Uterus (tissue), 4 donors: ENCODE data around the gene KCNQ4. TPM values are rescaled to one million over a fixed set of nuclear protein-coding genes. Genes with fewer than 3 reads are reported as not detected.

ENCODE experiments used
- DNase-seq, 2 donors: peaks; one replicate each; pipeline ENCODE4 v3.0.0-alpha.2; 2019 to 2020
- H3K27ac ChIP-seq, 2 donors: fragments of 200-600 bp; sonication (generic); 1 replicate in 1 of 2; 2 replicates in 1 of 2; pipeline ENCODE4 v1.5.1; 2016 to 2018
- H3K27me3 ChIP-seq, 2 donors: fragments of 200-600 bp; sonication (generic); one replicate each; pipeline ENCODE4 v1.5.1; 2018 to 2019; ENCODE audit warnings: control low read depth in 1 of 2
- H3K36me3 ChIP-seq, 2 donors: fragments of 200-600 bp; sonication (generic); one replicate each; pipeline ENCODE4 v1.5.1; 2019; ENCODE audit warnings: control low read depth in 1 of 2
- H3K4me1 ChIP-seq, 2 donors: fragments of 200-600 bp; sonication (generic); one replicate each; pipeline ENCODE4 v1.5.1; 2018 to 2019; ENCODE audit warnings: control low read depth in 1 of 2
- H3K4me3 ChIP-seq, 2 donors: fragments of 200-600 bp; sonication (generic); 1 replicate in 1 of 2; 2 replicates in 1 of 2; pipeline ENCODE4 v1.5.1; 2018 to 2019; ENCODE audit warnings: mild to moderate bottlenecking in 1 of 2
- H3K9me3 ChIP-seq, 2 donors: fragments of 200-600 bp; sonication (generic); one replicate each; pipeline ENCODE4 v1.5.1; 2019; ENCODE audit warnings: control low read depth in 1 of 2
- POLR2A ChIP-seq, 2 donors: fragments of 450-650 bp; IDR thresholded peaks; one replicate each; pipeline ENCODE4 v1.6.1; 2016; ENCODE audit warnings: antibody characterized with exemption in 2 of 2, mild to moderate bottlenecking in 1 of 2, moderate library complexity in 1 of 2
- intact Hi-C: fragments of 100-400 bp; cut with DNase I; formaldehyde crosslinking; loops from one replicate; pipeline ENCODE4 v1.15.1; 2023; ENCODE audit warnings: low total_unique reads
- total RNA-seq, 4 donors: library from RNA; depleted of rRNA in 3 of 4; stranded (reverse); fragments of >200 nt in 3 of 4; gene quantifications; one replicate each; pipeline versions ENCODE4 v1.1.0 to v1.2.4, GENCODE V29; 2014 to 2023
- TF ChIP-seq, protein P1 (sequence below), 4 experiments: fragments of 200-600 bp in 2 of 4; fragments of 450-650 bp in 2 of 4; sonication (generic) in 2 of 4; IDR thresholded peaks; one replicate each; pipeline ENCODE4 v1.5.1; 2016 to 2019; ENCODE audit warnings: antibody characterized with exemption in 4 of 4, mild to moderate bottlenecking in 2 of 4, moderate library complexity in 1 of 4
- donor health status: DM: yes; HTN: yes; CAD: no.

The KCNQ4 gene
- total RNA-seq, 4 donors from 2014 or later: 2.7 to 13.4 (median 7.4) TPM; not detected in 1

DNA sequence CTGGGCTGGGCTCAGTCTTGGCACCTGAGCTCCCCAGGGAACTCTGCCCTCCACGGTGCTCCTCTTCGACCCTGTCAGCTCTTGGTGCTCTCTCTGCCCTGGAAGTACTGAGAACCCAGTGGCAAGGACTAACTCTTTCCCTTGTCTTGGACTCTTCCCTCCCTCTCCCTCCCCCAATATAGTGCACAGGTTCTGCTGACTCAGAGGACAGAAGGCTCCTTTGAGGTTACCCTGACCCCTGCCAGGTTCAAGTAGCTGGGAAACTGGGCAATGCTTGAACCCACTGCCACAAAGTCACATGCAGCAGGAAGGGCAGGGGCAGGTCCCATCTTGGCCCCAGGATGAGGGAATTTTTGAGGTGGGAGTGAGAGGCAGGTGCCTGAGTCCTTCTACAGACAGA, 20.3 kb downstream of the KCNQ4 start:
- TF ChIP-seq POLR2A (IDR thresholded peaks at IDR 0.05): no peak
- TF ChIP-seq, protein P1, sequence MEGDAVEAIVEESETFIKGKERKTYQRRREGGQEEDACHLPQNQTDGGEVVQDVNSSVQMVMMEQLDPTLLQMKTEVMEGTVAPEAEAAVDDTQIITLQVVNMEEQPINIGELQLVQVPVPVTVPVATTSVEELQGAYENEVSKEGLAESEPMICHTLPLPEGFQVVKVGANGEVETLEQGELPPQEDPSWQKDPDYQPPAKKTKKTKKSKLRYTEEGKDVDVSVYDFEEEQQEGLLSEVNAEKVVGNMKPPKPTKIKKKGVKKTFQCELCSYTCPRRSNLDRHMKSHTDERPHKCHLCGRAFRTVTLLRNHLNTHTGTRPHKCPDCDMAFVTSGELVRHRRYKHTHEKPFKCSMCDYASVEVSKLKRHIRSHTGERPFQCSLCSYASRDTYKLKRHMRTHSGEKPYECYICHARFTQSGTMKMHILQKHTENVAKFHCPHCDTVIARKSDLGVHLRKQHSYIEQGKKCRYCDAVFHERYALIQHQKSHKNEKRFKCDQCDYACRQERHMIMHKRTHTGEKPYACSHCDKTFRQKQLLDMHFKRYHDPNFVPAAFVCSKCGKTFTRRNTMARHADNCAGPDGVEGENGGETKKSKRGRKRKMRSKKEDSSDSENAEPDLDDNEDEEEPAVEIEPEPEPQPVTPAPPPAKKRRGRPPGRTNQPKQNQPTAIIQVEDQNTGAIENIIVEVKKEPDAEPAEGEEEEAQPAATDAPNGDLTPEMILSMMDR (IDR thresholded peaks at IDR 0.05): no peak
- DNase-seq: no peak
- Histone ChIP-seq H3K4me1 (peaks cover 13 to 24% of the 10 kb centered on the region in 2 donors), H3K4me3 (no peak overlapping the region), H3K36me3 (no peaks in the 10 kb centered on the region), H3K9me3 (no peaks in the 10 kb centered on the region), H3K27me3 (no peaks in the 10 kb centered on the region), H3K27ac (peak overlapping the region; percentile 12 to 87)
- intact Hi-C loops: no loop called here

DNA sequence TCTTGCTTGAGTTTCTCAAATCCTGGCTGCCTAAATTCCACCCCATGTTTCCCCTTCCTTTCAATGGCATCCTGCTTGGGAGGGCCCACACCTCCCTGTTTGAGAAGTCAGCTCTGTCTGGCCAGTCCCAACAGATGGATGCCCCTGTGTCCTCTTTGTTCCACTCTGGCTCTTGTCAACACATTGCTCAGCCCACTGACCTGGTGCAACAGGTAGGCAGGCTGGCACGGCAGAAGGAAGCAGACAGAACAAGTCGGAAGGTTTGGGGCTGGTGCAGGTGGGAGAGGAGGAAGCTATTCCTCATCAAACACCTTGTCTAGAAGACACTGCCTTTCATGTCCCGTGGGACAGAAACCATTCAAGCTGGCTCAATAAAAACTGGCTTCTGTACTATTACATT, 22.7 kb downstream of the KCNQ4 start:
- H3K27ac ChIP-seq: peak overlapping the region; percentile 65 to 70
- H3K9me3 ChIP-seq: no peaks in the 10 kb centered on the region
- no peaks in the 10 kb centered on the region for H3K27me3 ChIP-seq
- H3K4me3 ChIP-seq: no peak overlapping the region
- peaks cover 0 to 8% of the 10 kb centered on the region in 2 donors for H3K4me1 ChIP-seq
- no peak for TF ChIP-seq POLR2A (IDR thresholded peaks at IDR 0.05)
- TF ChIP-seq, protein P1 (IDR thresholded peaks at IDR 0.05): no peak
- H3K36me3 ChIP-seq: no peaks in the 10 kb centered on the region
- DNase-seq: no peak
- intact Hi-C loops: no loop called here

DNA sequence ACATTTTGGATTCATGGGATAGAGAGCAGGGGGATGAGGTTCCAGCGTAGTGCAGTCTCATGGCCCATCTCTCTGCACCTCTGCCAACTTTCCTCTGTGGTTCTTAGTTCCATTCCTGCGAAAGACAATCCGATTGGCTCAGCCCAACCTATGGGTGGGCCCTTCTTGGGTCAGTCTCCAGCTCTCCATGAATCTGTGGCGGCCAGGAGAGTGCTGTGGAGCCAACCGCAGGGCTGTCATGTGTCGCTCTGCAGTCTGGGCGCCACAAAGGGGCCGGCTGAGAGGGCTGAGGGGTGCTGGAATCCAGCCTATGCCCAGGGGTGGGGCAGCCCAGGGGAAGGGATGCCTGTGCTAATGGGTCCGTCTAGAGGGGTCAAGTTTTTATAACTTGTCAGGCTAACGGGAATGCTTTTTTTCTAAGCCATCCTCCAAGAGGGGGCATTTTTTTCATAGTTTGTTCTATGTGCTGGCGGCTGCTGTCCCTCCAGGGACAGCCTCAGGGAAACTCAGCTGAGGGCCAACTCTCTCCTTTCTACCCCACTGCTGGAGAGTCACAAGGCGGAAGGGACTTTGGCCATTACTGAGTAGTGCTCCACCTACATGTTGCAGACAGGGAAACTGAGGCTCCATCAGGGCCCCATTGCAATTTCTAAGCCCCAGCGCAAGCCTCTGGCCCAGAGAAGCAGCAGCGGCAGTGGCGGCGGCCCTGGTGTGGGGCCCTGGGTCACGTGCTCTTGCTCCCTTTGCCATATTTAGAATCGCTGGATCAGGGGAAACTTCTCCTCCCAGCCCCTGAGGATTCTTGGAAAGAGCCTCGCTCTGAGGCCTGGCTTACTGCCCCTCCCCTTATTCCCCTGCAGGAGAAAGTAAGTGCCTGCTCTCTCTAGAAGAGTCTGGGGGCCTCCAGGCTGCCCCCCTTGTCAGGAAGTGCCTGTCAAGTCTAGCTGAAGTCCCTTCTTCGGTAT, 23.4 kb downstream of the KCNQ4 start:
- intact Hi-C loops: no loop called here
- Histone ChIP-seq H3K4me3 (no peak overlapping the region), H3K4me1 (peaks cover 0 to 1% of the 10 kb centered on the region in 2 donors), H3K27ac (peak overlapping the region; percentile 65 to 70), H3K27me3 (no peaks in the 10 kb centered on the region), H3K36me3 (no peaks in the 10 kb centered on the region), H3K9me3 (no peaks in the 10 kb centered on the region)
- DNase-seq: peak; percentile 64 to 67
- no peak for TF ChIP-seq POLR2A (IDR thresholded peaks at IDR 0.05)
- TF ChIP-seq, protein P1 (IDR thresholded peaks at IDR 0.05): no peak

DNA sequence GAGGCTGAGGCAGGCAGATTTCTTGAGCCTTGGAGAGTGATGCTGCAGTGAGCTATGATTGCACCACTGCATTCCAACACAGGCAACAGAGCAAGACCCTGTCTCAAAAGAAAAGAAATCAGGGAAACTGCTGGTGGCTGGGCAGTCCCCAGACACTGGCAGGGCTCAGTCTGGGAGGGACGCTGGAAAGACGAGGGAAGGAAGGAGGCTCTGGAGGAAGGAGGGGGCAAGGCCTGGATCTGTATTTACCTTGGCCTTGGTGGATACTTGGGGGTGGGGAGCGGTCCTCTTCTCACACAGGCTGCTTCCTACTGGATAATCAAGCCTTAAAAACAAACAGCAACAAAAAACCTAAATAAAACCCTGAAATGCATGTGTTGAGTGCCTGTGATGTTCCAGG, 24.4 kb downstream of the KCNQ4 start:
- TF ChIP-seq POLR2A (IDR thresholded peaks at IDR 0.05): no peak
- TF ChIP-seq, protein P1 (IDR thresholded peaks at IDR 0.05): no peak
- Histone ChIP-seq H3K9me3 (no peaks in the 10 kb centered on the region), H3K4me1 (no peaks in the 10 kb centered on the region)

DNA sequence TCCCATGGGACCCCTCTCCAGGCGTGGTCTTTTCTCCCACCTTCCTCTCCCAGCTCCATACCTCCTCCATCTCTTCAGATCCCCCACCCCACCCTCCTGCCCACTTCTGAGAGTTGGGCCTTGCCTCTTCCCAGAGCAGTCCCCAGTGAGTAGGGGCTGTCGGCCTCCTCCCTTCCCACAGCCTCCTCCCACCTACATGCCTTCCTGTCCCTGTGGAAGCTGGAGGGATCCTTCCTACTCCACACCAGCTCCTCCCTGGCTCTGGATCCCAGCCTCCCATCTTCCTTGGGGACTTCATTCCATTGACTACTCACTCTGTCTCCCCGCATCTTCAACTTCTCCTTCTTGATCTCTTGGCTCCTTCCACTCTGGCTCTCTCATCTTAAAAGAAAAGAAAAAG, 24.9 kb downstream of the KCNQ4 start:
- intact Hi-C loops: no loop called here
- Histone ChIP-seq H3K9me3 (no peaks in the 10 kb centered on the region), H3K27me3 (no peaks in the 10 kb centered on the region), H3K36me3 (no peaks in the 10 kb centered on the region), H3K4me1 (no peaks in the 10 kb centered on the region), H3K4me3 (no peak overlapping the region), H3K27ac (peak overlapping the region; percentile 65 to 70)
- TF ChIP-seq, protein P1 (IDR thresholded peaks at IDR 0.05): no peak
- no peak for TF ChIP-seq POLR2A (IDR thresholded peaks at IDR 0.05)
- no peak for DNase-seq

More for the DNA sequence above, 24.4 kb downstream of the KCNQ4 start:
- Histone ChIP-seq H3K36me3 (no peaks in the 10 kb centered on the region), H3K4me3 (no peak overlapping the region), H3K27ac (peak overlapping the region; percentile 65 to 70), H3K27me3 (no peaks in the 10 kb centered on the region)
- no peak for DNase-seq
- intact Hi-C loops: no loop called here
